Measurements from ENCODE around the gene ZNF845.

DNA sequence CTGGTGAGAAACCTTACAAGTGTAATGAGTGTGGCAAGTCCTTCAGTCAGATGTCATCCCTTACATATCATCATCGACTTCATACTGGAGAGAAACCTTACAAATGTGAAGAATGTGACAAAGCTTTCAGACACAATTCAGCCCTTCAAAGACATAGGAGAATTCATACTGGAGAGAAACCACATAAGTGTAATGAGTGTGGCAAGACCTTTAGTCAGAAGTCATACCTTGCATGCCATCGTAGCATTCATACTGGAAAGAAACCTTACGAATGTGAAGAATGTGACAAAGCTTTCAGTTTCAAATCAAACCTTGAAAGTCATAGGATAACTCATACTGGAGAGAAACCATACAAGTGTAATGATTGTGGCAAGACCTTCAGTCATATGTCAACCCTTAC, 47.8 kb downstream of the ZNF845 start:
- TF ChIP-seq FOXA1 (IDR thresholded peaks at IDR 0.05) (no peak), SUZ12 (IDR thresholded peaks at IDR 0.05) (no peak)
